AG04450 (cell line): ENCODE data around the gene CEP128. TPM values are rescaled to one million over a fixed set of nuclear protein-coding genes. Genes with fewer than 3 reads are reported as not detected.

Experiments used
- CTCF ChIA-PET: fragments of 300-600, 350-600 bp; formaldehyde crosslinking; extraction: SDS; loops from one replicate; lab custom pipeline; 2022; ENCODE audit warnings: antibody characterized with exemption, inconsistent platforms; lab: Charles Lee
- POLR2A ChIA-PET: fragments of 350-600 bp; formaldehyde crosslinking; extraction: SDS; loops from one replicate; lab custom pipeline; 2021; ENCODE audit warnings: antibody characterized with exemption, inconsistent platforms; lab: Yijun Ruan, JAX
- DNase-seq: peaks from one replicate; pipeline ENCODE4 v3.0.0-alpha.2; 2011; ENCODE audit warnings: low read depth, low spot score
- H3K27ac ChIP-seq: one replicate; pipeline ENCODE4 v1.5.1; 2012; ENCODE audit warnings: low read depth, low read length, control low read depth
- H3K27me3 ChIP-seq: one replicate; pipeline ENCODE4 v1.6.0; 2012; ENCODE audit warnings: low read length; ENCODE audit not compliant: control insufficient read depth, insufficient read depth
- H3K4me3 ChIP-seq: 2 replicates; pipeline ENCODE4 v1.5.1; 2011; ENCODE audit warnings: mild to moderate bottlenecking, low read depth, low read length, control low read depth
- H3K9me3 ChIP-seq: 2 replicates; pipeline ENCODE4 v1.5.1; 2012; ENCODE audit warnings: low read length; ENCODE audit not compliant: control insufficient read depth, insufficient read depth
- CTCF ChIP-seq: IDR thresholded peaks from 2 replicates; pipeline ENCODE4 v1.5.1; 2011; ENCODE audit warnings: low read depth, low read length, control low read depth, inconsistent platforms
- polyA plus RNA-seq: library from polyadenylated mRNA; depleted of rRNA; stranded (reverse); fragments of >200 nt; gene quantifications from 2 replicates; pipeline ENCODE4 v1.2.3, GENCODE V29; 2011

The CEP128 gene
- polyA plus RNA-seq, 1 experiment = 1.8 TPM

GRCh38 chr14:80587096-80587724 is 354.3 kb downstream of the CEP128 start:
- H3K27ac ChIP-seq = no peak overlapping the region
- peak; percentile 45 for TF ChIP-seq CTCF
- POLR2A ChIA-PET = no interaction called here
- CTCF ChIA-PET = interaction anchor here (0.6 to 2.9 kb wide), 19 partner anchors 9 to 531 kb away, joined by 3 to 27 read pairs (median 5); no protein-coding TSS in a partner anchor
- no peak overlapping the region for H3K4me3 ChIP-seq
- no peak for DNase-seq
- H3K9me3 ChIP-seq = no peaks in the 10 kb centered on the region
- H3K27me3 ChIP-seq = no peaks in the 10 kb centered on the region

GRCh38 chr14:80586131-80586530 is 355.4 kb downstream of the CEP128 start:
- no peak for DNase-seq
- TF ChIP-seq CTCF = no peak
- POLR2A ChIA-PET = interaction anchor here (0.6 kb wide), 1 partner anchor 226 kb away, joined by 3 read pairs; no protein-coding TSS in a partner anchor
- Histone ChIP-seq H3K4me3 (no peak overlapping the region), H3K9me3 (no peaks in the 10 kb centered on the region), H3K27ac (peak overlapping the region; percentile 11), H3K27me3 (no peaks in the 10 kb centered on the region)
- CTCF ChIA-PET = interaction anchor here (0.6 to 2.9 kb wide), 15 partner anchors 10 to 530 kb away, joined by 3 to 27 read pairs (median 5); no protein-coding TSS in a partner anchor

GRCh38 chr14:80585506-80585835 is 356.1 kb downstream of the CEP128 start:
- TF ChIP-seq CTCF = no peak
- ChIA-PET CTCF (interaction anchor here (0.6 to 2.9 kb wide), 8 partner anchors 12 to 529 kb away, joined by 3 to 27 read pairs (median 4); no protein-coding TSS in a partner anchor), POLR2A (no interaction called here)
- no peaks in the 10 kb centered on the region for H3K27me3 ChIP-seq
- H3K9me3 ChIP-seq = no peaks in the 10 kb centered on the region
- H3K4me3 ChIP-seq = no peak overlapping the region
- DNase-seq = no peak
- no peak overlapping the region for H3K27ac ChIP-seq

- H3K9me3 ChIP-seq = no peaks in the 10 kb centered on the region
- POLR2A ChIA-PET = no interaction called here
- no peak overlapping the region for H3K27ac ChIP-seq
- no peak for TF ChIP-seq CTCF
- no peaks in the 10 kb centered on the region for H3K27me3 ChIP-seq
- CTCF ChIA-PET = interaction anchor here (0.8 to 2.3 kb wide), 4 partner anchors 12 to 528 kb away, joined by 3 to 10 read pairs (median 6); no protein-coding TSS in a partner anchor
- H3K4me3 ChIP-seq = no peak overlapping the region
- peak; percentile 48 for DNase-seq
Observed at GRCh38 chr14:80584744-80585505, 356.6 kb downstream of the CEP128 start.

GRCh38 chr14:80577599-80577998 is 363.9 kb downstream of the CEP128 start:
- Histone ChIP-seq H3K27me3 (no peaks in the 10 kb centered on the region), H3K9me3 (no peaks in the 10 kb centered on the region), H3K27ac (no peak overlapping the region), H3K4me3 (no peak overlapping the region)
- ChIA-PET CTCF (interaction anchor here (1.0 kb wide), 1 partner anchor 9 kb away, joined by 3 read pairs; no protein-coding TSS in a partner anchor), POLR2A (no interaction called here)
- no peak for TF ChIP-seq CTCF
- DNase-seq = no peak
